Mucosa of gallbladder (tissue), 1 donor: ENCODE results near the gene P4HA1. TPM values are rescaled to one million over a fixed set of nuclear protein-coding genes. Genes with fewer than 3 reads are reported as not detected.
"Not testable (repeated sequence)": the region's sequence is repeated elsewhere in the genome, so short reads cannot be mapped to it uniquely, and the experiment has no call there.

Source experiments
- DNase-seq: peaks from one replicate; pipeline ENCODE4 v3.0.0-alpha.2; 2020; ENCODE audit warnings: low spot score
- total RNA-seq: library from RNA; stranded (reverse); gene quantifications from one replicate; pipeline ENCODE4 v1.2.1, GENCODE V29; 2021
- donor health status: DM: no; HTN: no; CAD: no.

Gene P4HA1
- total RNA-seq: 67.5 TPM

DNA sequence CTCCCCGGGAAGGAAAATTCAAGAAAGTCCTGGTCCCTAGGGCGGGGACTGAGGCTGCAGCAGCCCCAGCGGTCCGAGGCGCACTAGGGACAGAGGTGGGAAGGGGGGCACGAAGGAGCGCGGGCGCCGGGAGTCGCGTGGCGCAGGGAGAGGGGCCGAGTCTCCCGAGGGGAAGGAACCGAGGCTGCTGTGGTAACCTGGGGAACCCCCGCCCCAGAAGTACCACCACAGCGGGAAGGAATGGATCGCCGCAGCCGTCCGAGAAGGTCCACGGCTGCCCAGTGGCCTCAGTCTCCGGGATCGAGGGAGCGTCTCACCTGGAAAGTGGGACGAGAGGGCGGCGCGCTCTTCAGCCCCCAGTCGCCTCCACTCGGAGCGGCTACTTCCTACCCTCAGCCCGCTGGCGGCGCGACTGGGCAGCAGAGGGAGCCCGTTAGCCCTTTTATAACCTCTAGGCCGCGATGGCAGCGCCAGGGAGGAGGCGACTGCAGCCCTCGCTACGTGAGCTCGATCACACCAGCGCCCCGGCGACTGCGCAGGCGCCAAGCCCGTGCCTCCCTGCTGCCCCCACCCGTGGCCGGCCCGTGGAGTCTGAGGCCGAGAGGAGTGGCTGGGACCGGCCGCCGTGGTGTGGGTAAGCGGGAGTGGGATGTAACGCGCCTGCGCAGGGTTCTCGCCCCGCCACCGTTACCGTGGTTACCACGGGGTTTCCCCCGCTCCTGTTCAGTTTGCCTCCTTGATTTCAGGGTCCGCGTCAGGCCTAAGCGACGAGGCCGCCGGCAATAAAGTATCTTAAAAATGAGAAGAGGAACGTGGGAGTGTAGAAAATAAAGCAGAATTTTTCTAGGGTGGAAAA, at the start of gene P4HA1:
Gene P4HA1 (minus strand): TSS at position 418 of the 856 bp plus-strand sequence. CDS start 21,983 bp downstream, outside the sequence.
- DNase-seq: peak; percentile 99

DNA sequence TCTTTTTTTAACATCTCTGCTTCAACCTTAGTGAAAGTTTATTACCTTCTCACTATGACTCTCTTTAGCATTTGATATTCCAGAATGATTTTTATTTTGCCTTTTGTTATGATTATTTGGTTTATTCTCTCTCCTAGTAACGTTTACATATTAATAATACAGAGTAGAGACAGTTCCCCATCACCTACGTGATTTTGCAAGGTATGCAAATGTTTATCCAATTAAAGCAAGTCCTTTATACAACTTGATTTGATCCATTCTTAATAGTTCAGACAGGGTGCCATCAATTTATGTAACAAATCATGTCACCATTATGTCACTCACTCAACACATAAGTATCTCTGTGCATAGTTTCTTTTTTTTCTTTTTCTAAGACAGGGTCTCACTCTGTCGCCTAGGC, 44.9 kb upstream of the P4HA1 start:
- DNase-seq: no peak

DNA sequence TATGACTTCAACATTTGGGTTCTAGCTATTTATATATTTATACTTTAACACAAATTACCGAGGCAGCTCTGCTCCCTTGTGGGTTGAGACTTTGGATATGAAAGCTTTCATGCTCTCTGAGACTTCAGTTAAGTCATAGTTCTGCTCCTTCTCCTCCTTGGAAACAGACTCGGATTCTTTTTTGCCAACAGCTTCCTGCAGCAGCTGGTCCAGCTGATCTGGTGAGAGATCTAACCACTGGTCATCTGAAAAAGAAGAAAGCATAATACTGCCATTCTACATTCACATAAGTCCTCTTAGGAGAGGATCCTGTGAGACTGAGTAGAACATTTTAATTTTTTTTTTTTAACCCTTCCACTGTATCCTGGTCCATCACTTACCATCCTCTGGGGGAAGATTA, 42.6 kb upstream of the P4HA1 start:
- DNase-seq: no peak

DNA sequence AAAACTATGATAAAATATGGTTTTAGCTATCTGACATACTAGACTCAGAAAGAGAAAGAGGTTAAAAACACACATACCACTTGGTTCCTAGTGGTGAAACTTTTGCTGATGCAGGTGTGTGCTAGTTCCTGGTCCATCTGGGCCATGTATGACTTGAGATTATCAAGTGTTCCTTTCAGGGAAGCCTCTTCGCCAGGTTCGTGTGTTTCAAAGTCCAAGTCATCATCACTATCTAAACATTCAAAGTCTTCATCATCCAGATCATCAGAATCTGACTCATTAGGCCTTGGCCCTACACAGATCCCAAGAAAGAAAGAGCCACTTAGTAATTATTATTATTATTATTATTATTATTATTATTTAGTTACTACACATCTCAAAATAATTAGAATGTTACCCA, 40.0 kb upstream of the P4HA1 start:
- peak; percentile 13 for DNase-seq

DNA sequence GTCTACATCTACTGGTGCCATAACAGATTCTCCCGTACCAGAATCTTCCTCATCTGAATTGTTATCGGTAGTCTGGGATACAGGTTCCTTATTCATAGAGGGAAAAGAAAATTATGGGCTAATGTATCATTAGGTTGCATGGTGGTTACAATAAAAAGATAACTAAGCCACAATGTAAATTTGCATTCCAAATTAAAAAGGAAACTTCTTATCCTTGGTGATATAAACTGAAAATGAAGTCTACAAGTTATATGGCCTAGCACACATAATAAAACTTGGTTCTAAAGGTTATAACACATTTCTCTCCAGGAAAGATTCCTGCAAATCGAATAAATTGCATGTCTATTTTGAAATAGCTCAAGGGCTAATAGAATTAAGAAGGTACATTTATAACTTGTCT, 38.1 kb upstream of the P4HA1 start:
- DNase-seq: no peak

DNA sequence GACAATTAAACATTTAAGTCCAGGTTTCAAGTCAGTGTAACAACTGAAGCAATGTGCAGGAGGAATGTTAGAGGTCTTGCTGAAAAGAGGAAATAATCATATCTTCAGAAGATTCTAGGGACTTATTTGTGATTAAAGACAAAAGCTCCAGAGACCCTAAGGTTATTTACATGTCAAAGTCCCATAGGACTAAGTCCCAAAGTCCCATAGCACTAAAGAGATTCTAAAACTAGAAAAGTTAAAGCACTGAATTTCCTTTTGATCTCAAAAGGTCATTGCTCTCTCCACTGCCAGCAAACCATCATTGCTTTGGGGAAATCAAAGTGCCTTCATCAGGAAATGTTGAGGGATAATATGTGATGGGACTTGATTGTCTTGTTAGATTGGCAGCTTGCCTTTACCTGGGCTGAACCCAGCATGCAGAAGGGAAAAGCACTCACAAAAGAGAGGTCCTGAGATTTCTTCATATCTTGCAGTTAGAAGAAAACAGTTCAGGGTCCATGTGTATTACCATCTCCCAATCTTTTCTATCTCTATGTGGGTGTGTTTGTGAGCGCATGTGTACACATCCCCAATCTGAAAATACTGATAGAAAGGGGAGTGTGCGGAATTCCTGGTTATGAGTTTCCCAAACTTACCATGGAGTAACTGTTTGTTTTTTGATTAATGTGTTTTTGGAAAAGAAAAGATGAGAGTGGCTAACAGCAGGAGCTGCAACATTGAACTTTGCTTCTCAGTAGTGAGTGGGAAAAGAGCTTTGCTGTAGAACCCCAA, 35.4 kb upstream of the P4HA1 start:
- no peak for DNase-seq

DNA sequence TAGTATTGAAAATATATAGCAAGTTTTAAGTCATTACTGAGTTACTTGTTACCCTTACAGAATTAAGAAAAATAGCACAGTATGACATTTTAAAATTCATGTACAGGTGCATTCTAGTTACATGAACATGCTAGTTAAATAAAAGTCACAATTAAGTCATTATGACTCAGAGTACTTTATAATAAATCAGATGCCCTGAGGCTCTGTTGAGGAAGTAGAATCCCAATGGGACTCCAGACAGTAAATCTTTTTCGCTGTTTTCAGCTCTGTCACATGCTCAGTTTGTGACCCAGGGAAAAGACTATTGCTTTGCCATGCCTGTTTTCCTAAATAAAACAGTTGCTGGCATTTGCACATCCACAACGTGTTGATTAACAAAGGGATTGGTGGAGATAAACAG, 34.6 kb upstream of the P4HA1 start:
- DNase-seq: no peak

DNA sequence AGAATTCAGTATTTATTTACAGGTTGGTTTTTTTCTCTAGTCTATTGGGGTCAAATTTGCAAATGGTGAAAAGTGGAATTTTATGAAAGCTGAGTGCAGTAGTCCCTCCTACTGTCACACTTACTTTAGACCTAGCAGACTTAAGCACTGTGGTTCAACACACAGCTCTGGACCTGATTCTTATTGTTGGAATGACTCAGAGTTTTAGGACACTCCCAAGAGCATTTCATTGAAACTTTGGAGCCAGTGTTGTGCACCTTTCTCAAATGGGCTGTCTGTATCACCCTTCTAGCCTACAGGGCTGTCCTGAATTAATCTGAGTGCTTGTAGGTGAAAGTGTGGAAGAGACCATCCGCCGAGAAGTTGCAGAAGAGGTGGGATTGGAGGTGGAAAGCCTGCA, 29.7 kb upstream of the P4HA1 start:
- no peak for DNase-seq

DNA sequence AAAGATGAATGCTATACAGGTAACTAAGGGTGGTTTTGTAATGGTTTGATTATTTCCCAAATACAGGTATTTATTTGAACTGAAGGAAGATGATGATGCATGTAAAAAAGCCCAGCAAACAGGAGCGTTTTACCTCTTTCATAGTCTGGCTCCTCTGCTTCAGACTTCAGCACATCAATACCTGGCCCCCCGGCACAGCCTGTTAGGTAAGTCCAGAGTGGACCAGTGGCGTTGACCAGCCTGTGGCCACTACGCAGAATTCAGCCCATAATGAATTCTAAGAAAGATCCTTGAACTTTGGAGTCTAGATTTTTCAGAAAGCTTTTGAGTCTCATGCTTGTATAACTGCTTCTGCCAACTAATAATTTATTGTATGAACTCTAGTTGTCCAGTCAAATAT, 23.3 kb upstream of the P4HA1 start:
- no peak for DNase-seq

DNA sequence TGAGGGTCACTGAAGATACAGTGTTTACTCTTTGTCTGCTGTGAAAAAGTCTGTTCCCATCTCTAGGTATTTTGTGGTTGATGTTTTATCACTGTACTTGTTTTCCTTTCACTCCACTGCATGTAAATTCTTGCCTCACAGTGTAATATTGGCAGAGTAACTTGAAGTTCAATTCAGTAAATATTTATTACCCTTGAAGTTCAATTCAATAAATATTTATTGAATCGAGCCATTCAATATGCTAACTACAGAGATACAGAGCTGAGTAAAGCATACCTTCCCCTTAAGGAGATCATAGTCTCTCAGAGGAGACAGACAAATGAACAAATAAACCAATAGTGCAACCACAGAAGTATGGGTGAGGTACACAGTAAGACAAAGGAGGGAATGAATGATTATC, 22.8 kb upstream of the P4HA1 start:
- no peak for DNase-seq

DNA sequence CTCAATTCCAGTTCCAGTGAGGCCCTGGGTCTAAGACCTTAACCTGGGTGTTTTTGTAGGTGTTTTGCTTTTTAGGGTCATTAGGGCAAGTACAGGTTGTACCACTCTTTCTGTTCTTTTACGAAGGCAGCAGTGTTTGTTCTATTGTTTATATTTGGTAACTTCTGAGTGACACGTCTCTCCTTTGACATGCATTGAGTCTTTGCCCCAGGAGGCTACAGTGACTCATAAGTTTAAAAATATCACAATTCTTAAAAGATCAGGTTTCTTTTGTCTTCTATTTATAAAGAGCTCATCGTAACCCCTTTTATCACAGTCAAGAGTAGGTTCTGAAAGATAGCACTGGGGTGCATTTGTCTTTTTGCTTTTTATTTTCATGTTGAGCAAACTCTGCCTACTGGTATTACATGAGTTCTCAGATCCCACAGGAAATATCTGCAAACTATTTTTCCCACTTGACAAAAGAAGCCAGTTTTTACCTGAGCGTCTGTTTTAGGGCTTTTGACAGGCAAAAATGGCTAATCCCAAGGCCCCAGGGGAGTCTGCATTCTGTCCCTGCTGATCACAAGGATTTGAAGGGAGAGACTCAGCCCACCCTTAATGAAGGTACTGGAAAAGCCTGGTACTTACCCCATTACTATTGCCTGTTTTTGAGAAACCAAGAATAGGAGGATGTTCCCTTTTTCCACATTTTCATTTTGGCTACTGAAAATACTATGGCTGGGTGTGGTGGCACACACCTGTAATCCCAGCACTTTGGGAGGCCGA, 21.5 kb upstream of the P4HA1 start:
- no peak for DNase-seq

DNA sequence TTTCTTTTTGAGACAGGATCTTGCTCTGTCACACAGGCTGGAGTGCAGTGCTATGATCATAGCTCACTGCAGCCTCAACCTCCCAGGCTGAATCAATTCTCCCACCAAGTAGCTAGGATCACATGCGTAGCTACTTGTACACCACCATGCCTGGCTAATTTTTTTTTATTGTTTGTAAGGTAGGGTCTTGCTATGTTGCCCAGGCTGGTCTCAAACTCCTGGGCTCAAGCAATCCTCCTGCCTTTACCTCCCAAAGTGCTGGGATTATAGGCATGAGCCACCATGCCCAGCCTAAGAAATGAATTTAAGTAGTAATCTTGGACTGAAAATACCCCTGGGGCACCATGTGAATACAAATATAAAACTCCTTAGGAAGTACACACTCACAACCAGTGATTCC, 19.4 kb upstream of the P4HA1 start:
- no peak for DNase-seq

DNA sequence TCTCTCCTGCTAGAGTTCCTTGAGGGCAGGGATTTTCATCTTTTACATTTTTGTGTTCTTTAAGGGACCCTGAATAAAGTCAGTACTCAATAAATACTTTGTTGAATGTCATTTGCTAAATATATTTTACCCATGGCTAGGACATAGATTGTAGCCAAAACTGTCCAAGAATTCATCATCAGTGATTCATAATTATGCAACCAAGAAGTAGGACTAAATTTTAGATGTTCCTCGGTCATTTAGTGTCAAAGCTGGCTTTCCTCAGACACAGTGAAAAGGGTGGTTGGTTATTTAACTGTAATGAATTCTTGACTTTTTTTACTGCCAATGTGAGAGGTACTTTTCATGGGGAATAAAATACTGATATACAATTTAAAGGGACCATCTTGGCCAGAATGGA, 16.9 kb upstream of the P4HA1 start:
- DNase-seq: no peak

DNA sequence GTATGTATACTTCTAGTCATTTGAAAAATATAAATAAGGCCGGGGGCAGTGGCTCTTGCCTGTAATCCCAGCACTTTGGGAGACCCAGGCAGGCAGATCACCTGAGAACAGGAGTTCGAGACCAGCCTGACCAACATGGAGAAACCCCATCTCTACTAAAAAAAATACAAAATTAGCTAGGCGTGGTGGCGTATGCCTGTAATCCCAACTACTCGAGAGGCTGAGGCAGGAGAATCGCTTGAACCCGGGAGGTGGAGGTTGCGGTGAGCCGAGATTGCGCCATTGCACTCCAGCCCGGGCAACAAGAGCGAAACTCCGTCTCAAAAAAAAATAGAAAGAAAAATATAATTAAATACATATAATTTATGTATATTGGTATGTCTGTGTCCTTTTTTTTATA, 15.4 kb upstream of the P4HA1 start:
- DNase-seq: not testable (repeated sequence)

DNA sequence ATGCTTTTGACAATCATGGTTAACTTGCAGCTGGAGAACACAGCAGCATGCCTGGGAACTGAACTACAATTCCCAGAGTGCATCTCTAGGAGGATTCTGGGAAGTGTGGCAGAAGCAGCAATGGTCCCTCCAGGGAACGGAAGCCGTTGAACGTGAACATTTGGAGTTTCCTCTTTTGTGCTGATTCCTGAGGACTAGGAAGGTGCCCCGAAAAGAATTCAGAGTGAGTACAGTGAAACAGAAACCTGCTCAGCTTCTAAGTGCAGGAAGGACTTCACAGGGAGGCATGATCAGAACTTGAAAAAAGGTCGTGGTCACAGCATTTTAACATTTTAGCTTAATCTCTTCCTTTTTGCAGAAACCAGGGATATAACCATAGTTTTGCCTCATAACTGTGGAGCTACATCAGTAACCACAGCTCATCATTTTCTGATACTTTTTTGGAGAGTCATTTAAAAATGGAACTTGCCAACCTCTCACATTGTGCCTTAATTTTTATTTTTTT, 13.7 kb upstream of the P4HA1 start, which contains the start of gene NUDT13:
Gene NUDT13 (plus strand): TSS at position 111 of the 505 bp plus-strand sequence. CDS start 3,911 bp downstream, outside the sequence.
- peak; percentile 79 for DNase-seq

DNA sequence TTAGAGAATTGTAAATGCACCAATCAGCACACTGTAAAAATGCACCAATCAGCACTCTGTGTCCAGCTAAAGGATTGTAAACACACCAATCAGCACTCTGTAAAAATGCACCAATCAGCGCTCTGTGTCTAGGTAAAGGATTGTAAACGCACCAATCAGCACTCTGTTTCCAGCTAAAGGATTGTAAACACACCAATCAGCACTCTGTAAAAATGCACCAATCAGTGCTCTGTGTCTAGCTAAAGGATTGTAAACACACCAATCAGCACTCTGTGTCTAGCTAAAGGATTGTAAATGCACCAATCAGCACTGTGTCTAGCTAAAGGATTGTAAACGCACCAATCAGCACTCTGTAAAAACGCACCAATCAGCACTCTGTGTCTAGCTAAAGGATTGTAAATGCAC, 12.6 kb upstream of the P4HA1 start:
- DNase-seq: not testable (repeated sequence)

DNA sequence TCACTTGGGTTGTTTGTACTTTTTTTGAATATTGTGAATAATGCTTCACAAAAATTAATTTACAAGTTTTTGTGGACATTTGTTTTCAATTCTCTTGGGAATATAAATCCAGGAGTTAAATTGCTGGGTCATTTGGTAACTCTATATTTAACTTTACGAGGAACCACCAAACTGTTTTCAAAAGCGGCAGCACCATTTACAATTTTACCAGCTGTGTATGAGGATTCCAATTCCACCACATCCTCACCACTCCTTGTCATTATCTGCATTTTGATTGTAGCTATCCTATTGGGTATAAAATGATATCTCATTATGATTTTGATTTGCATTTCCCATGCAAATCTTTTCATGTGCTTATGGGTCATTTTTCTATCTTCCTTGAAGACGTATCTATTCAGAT, 9.6 kb upstream of the P4HA1 start:
- no peak for DNase-seq

DNA sequence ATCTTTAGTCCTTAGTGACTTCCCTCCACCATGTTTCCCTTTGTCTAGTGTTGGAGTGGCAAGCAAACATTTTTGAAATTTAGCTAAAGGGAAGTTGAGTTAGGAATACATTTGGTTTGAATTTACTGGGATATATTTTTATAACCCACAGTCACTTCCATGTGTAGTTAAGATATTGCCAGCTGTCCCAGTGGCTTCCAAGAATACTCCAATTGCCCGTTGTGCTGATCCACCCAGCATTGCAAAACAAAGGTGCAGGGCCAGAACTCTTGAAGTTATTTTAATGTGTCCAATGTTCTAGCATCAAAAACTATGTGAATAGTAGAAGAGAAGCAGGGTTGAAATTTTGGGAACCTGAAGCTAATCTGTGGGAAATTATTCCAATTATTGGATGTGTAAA, 2.5 kb upstream of the P4HA1 start:
- DNase-seq: no peak

DNA sequence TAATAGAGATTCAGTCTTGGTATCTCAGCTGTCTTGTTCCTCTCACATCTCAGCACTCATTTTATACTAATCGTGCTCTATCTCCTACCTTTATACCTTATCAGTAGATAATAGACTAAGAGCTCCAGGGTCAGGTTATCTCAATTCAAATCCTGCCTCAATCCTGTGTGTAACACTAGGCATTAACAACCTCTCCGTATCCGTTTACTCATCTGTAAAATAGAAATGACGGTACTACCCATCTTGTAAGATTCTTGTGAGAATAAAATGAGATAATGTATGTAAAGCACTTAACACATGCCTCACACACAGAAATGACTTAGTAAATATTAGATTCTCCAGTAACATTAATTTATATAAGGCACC, 622 bp upstream of the P4HA1 start:
- no peak for DNase-seq

DNA sequence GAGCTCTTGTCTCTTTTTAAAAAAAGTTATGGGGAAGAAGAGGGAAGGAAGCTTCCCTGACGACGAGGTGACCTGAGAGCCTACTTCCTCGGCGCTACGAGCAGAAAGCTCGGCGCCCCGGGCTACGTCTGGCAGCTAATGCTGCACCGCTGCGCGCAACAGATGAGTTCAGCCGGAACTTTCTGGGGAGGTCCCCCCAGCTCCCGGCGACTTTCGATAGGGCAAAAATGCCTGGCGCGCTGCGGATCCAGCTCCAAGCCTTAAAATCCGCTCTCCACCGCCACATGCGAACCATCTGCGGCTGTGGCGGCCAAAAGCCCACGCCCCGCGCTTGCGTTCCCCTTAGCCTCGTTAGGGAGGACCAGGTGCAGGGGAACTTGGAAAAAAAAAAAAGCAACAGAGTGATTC, 621 bp downstream of the P4HA1 start:
- peak; percentile 65 for DNase-seq

DNA sequence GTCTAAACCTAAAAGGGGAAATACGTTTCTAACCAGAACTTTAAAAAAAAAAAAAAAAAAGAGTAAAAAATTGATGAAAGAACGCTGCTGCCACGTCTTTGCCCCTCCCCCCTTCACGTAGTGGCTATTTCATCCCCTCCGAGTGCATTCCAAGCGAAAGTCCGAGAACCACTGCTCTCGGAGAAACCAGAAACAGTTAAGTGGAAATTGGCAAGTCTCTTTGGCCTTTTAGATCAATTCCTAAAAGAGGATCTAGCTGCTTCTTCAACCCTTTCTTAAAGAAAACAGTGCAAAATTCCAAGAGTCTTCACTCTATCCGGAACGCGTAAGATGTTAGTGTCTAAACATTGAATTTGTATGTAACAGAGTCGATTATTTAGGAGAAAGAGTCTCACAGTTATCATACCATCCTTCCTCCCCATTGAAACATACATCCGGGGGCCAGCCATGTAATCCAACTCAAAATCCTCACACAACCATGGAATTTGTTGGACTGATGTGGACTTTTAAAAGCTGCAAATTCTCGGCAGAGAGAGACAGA, 1.1 kb downstream of the P4HA1 start:
- DNase-seq: peak; percentile 71

DNA sequence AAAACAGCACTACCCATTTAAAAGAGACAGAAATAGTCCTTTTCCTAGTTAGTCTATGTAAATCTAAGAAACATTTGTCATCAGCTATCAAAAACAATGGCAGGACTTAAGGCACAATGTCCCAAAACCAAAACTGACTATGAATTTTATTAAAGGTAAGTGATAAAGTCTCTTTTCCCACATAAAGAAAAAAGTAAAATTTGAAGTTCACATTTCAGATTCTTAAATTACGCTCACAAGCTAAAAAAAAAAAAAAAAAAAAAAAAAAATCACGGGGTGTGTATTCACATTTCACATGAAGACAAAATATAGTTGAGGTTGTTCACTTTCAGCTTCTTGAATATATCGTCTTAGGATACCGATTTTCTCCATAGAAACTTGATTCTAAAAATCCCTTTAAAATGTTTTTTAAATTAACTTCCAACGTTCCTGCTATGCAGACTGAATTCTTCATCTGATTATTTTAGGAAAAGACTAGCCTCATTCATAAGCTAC, 1.6 kb downstream of the P4HA1 start:
- no peak for DNase-seq
